Pancreas (tissue), 10 donors: ENCODE data around the gene ZNF534. TPM values are rescaled to one million over a fixed set of nuclear protein-coding genes. Genes with fewer than 3 reads are reported as not detected.
"Not testable (repeated sequence)": the region's sequence is repeated elsewhere in the genome, so short reads cannot be mapped to it uniquely, and the experiment has no call there.

Source experiments
- ATAC-seq, 4 donors: fragments of 200-7000 bp; cut with Tn5 transposase; one replicate each; pipeline versions ENCODE4 v1.8.0 to v1.9.1; 2020; ENCODE audit warnings: mild to moderate bottlenecking in 4 of 4, moderate library complexity in 4 of 4
- DNase-seq, 6 donors: peaks; one replicate each; pipeline ENCODE4 v3.0.0-alpha.2; 2020
- FAIRE-seq: peaks from 2 replicates; lab custom pipeline; 2012; peaks lifted over from hg19 to GRCh38; lab: Jason Lieb, UNC
- H3K27ac ChIP-seq, 4 donors: fragments of 200-600 bp; sonication (generic); 1 replicate in 3 of 4; 2 replicates in 1 of 4; pipeline versions ENCODE4 v1.5.0 to v1.8.0; 2020
- H3K27me3 ChIP-seq, 4 donors: fragments of 200-600 bp; one replicate each; pipeline ENCODE4 v1.8.0; 2021
- H3K36me3 ChIP-seq, 3 donors: fragments of 200-600 bp; sonication (generic) in 1 of 3; one replicate each; pipeline versions ENCODE4 v1.5.0 to v1.8.0; 2020 to 2021
- H3K4me1 ChIP-seq, 3 donors: fragments of 200-600 bp; one replicate each; pipeline ENCODE4 v1.8.0; 2021
- H3K4me3 ChIP-seq, 4 donors: fragments of 200-600 bp; sonication (generic) in 2 of 4; one replicate each; pipeline versions ENCODE4 v1.5.0 to v1.8.0; 2020 to 2021
- H3K9me3 ChIP-seq, 4 donors: fragments of 200-600 bp; one replicate each; pipeline ENCODE4 v1.8.0; 2021
- CTCF ChIP-seq, 4 donors: fragments of 200-600 bp; sonication (generic) in 3 of 4; IDR thresholded peaks; one replicate each; pipeline versions ENCODE4 v1.5.0 to v1.8.0; 2021; ENCODE audit warnings: antibody characterized with exemption in 4 of 4
- WGBS, 2 donors: extraction: QIAGEN DNeasy Blood & Tissue Kit; methylation state at CpG; one replicate each; pipeline ENCODE4 v1.1.7; 2013; 5-methylcytosine and 5-hydroxymethylcytosine counted together
- intact Hi-C, 3 donors: fragments of 100-400 bp; cut with DNase I; formaldehyde crosslinking; loops; one replicate each; pipeline versions ENCODE4 v1.11.1 to v1.14.2; 2022
- polyA plus RNA-seq, 2 donors: library from polyadenylated mRNA; stranded (reverse); fragments of 200-250 nt; gene quantifications; one replicate each; pipeline ENCODE4 v1.2.3, GENCODE V29; 2013
- total RNA-seq, 6 donors: library from RNA; stranded (reverse); fragmentation: NEBNext Ultra II Directional in 4 of 6; extraction: Animal tissue kit (Norgen Biotek cat#: 25700) in 4 of 6; gene quantifications; one replicate each; pipeline versions ENCODE4 v1.2.1 to v1.2.4, GENCODE V29; 2021 to 2023
- donor health status: healthy with polysubstance abuse.
- donor health status: DM: no; HTN: no; CAD: no; lungs with moderate emphysema.
- donor health status: DM: no; HTN: no; CAD: no.
- donor health status: control.
- donor health status: control.
- donor health status: Bipolar disorder and iron deficiency.
- donor health status: DM: yes; HTN: yes; CAD: no.
- donor health status: DM: no; HTN: no; CAD: no.
- donor health status: DM: no; HTN: no; CAD: no.
- donor health status: DM: yes; HTN: yes; CAD: no.

ZNF534 gene
- total and polyA plus RNA-seq, 8 donors, result not detected

GRCh38 chr19:52492201-52492993, 63.4 kb downstream of the ZNF534 start:
- H3K36me3 ChIP-seq, result no peaks in the 10 kb centered on the region
- H3K9me3 ChIP-seq, result no peaks in the 10 kb centered on the region
- no peaks in the 10 kb centered on the region for H3K4me1 ChIP-seq
- no peaks in the 10 kb centered on the region for H3K27me3 ChIP-seq
- H3K4me3 ChIP-seq, result no peak overlapping the region
- DNase-seq (peak in 1 of 6 donors; percentile 15), ATAC-seq (no peak), FAIRE-seq (no peak)
- TF ChIP-seq CTCF (IDR thresholded peaks at IDR 0.05), result no peak
- 22 to 23% methylated on average over 36 to 37 of the region's 37 CpGs for WGBS, 2 donors
- no peak overlapping the region for H3K27ac ChIP-seq
- intact Hi-C loops, result no loop called here

GRCh38 chr19:52492994-52493470, 64.1 kb downstream of the ZNF534 start:
- WGBS, 2 donors, result 4 to 6% methylated on average over 28 of the region's 28 CpGs
- TF ChIP-seq CTCF (IDR thresholded peaks at IDR 0.05), result no peak
- Histone ChIP-seq H3K27ac (no peak overlapping the region), H3K4me3 (no peak overlapping the region), H3K36me3 (no peaks in the 10 kb centered on the region), H3K27me3 (no peaks in the 10 kb centered on the region), H3K4me1 (no peaks in the 10 kb centered on the region), H3K9me3 (no peaks in the 10 kb centered on the region)
- intact Hi-C loops, result no loop called here
- ATAC-seq, result peak in 3 of 4 donors; percentile 31 to 51 (median 35)
- no peak for DNase-seq
- no peak for FAIRE-seq

GRCh38 chr19:52494518-52494917, 65.6 kb downstream of the ZNF534 start:
- ATAC-seq (no peak), DNase-seq (no peak), FAIRE-seq (no peak)
- Histone ChIP-seq H3K27ac (no peak overlapping the region), H3K9me3 (no peaks in the 10 kb centered on the region), H3K4me3 (no peak overlapping the region), H3K4me1 (no peaks in the 10 kb centered on the region), H3K27me3 (no peaks in the 10 kb centered on the region), H3K36me3 (no peaks in the 10 kb centered on the region)
- WGBS, 2 donors, result 91 to 93% methylated on average over 3 of the region's 3 CpGs
- TF ChIP-seq CTCF (IDR thresholded peaks at IDR 0.05), result no peak
- intact Hi-C loops, result no loop called here

- Histone ChIP-seq H3K27ac (no peak overlapping the region), H3K4me3 (no peak overlapping the region), H3K27me3 (no peaks in the 10 kb centered on the region), H3K36me3 (no peaks in the 10 kb centered on the region), H3K4me1 (no peaks in the 10 kb centered on the region), H3K9me3 (no peaks in the 10 kb centered on the region)
- WGBS, 2 donors, result 81 to 92% methylated on average over 8 of the region's 8 CpGs
- ATAC-seq (no peak), DNase-seq (no peak), FAIRE-seq (no peak)
- intact Hi-C loops, result no loop called here
- no peak for TF ChIP-seq CTCF (IDR thresholded peaks at IDR 0.05)
Measured at GRCh38 chr19:52498571-52498970, 69.6 kb downstream of the ZNF534 start.

- H3K27ac ChIP-seq, intact Hi-C loops, H3K36me3 ChIP-seq, ATAC-seq, H3K4me3 ChIP-seq, H3K9me3 ChIP-seq, FAIRE-seq, H3K27me3 ChIP-seq, DNase-seq, H3K4me1 ChIP-seq: not testable (repeated sequence)
- 33 to 43% methylated on average over 3 of the region's 3 CpGs for WGBS, 2 donors
Measured at GRCh38 chr19:52500474-52500873, 71.5 kb downstream of the ZNF534 start.

- H3K27me3 ChIP-seq, H3K4me1 ChIP-seq, FAIRE-seq, H3K9me3 ChIP-seq, ATAC-seq, H3K4me3 ChIP-seq, intact Hi-C loops, H3K27ac ChIP-seq, H3K36me3 ChIP-seq, DNase-seq: not testable (repeated sequence)
- 76 to 81% methylated on average over 12 of the region's 12 CpGs for WGBS, 2 donors
Measured at GRCh38 chr19:52500991-52501390, 72.0 kb downstream of the ZNF534 start.
